GM18907 (cell line): ENCODE data around the gene TBCB.
"Not testable (repeated sequence)": the region's sequence is repeated elsewhere in the genome, so short reads cannot be mapped to it uniquely, and the experiment has no call there.

ENCODE experiments used
- ATAC-seq: cut with Tn5 transposase; IDR thresholded peaks from one replicate; pipeline ENCODE4 v1.9.1; 2021; ENCODE audit warnings: mild to moderate bottlenecking, moderate library complexity; ENCODE audit not compliant: unreplicated experiment

Gene TBCB

GRCh38 chr19:36134867-36135266 is 19.6 kb downstream of the TBCB start:
- ATAC-seq, result not testable (repeated sequence)

- no peak for ATAC-seq
Measured at GRCh38 chr19:36136964-36137686, 21.9 kb downstream of the TBCB start.

GRCh38 chr19:36139120-36139472 is 23.8 kb downstream of the TBCB start:
- no peak for ATAC-seq

GRCh38 chr19:36139473-36140303 is 24.4 kb downstream of the TBCB start, which contains the start of gene CAPNS1:
Gene CAPNS1, plus strand, starts transcription at chr19:36140066. Its CDS starts 946 bp downstream, at chr19:36141012.
- ATAC-seq, result peak; percentile 85

- peak; percentile 11 for ATAC-seq
Measured at GRCh38 chr19:36140304-36141038, 25.2 kb downstream of the TBCB start.

GRCh38 chr19:36141039-36141927 is 26.0 kb downstream of the TBCB start:
- ATAC-seq, result peak; percentile 44

GRCh38 chr19:36142046-36142445 is 26.8 kb downstream of the TBCB start:
- ATAC-seq, result no peak

- no peak for ATAC-seq
Measured at GRCh38 chr19:36142496-36142895, 27.2 kb downstream of the TBCB start.

- no peak for ATAC-seq
Measured at GRCh38 chr19:36144624-36145023, 29.4 kb downstream of the TBCB start.

- ATAC-seq, result no peak
Measured at GRCh38 chr19:36149673-36150406, 34.6 kb downstream of the TBCB start.

- no peak for ATAC-seq
Measured at GRCh38 chr19:36150586-36150985, 35.3 kb downstream of the TBCB start.

- no peak for ATAC-seq
Measured at GRCh38 chr19:36151144-36152018, 36.1 kb downstream of the TBCB start.

- no peak for ATAC-seq
Measured at GRCh38 chr19:36152019-36152351, 36.7 kb downstream of the TBCB start.

- no peak for ATAC-seq
Measured at GRCh38 chr19:36152352-36153091, 37.3 kb downstream of the TBCB start, which contains the start of gene COX7A1. Gene COX7A1, minus strand, starts transcription at chr19:36152447. Its CDS starts 40 bp downstream, at chr19:36152407.

- ATAC-seq, result no peak
Measured at GRCh38 chr19:36153126-36153525, 37.9 kb downstream of the TBCB start.

- no peak for ATAC-seq
Measured at GRCh38 chr19:36160821-36161596, 45.7 kb downstream of the TBCB start.

- no peak for ATAC-seq
Measured at GRCh38 chr19:36163813-36164212, 48.5 kb downstream of the TBCB start.
